Upper lobe of right lung (tissue), 1 donor: ENCODE results near the gene WWP2. TPM values are rescaled to one million over a fixed set of nuclear protein-coding genes. Genes with fewer than 3 reads are reported as not detected.

Experiments used
- ATAC-seq: fragments of 200-7000 bp; cut with Tn5 transposase; one replicate; pipeline ENCODE4 v1.9.1; 2020; ENCODE audit warnings: mild to moderate bottlenecking, moderate library complexity
- DNase-seq: peaks from one replicate; pipeline ENCODE4 v3.0.0-alpha.2; 2020
- H3K27ac ChIP-seq: fragments of 200-600 bp; one replicate; pipeline ENCODE4 v1.8.0; 2022
- H3K27me3 ChIP-seq: fragments of 200-600 bp; one replicate; pipeline ENCODE4 v1.8.0; 2022; ENCODE audit warnings: mild to moderate bottlenecking
- H3K36me3 ChIP-seq: fragments of 200-600 bp; one replicate; pipeline ENCODE4 v1.8.0; 2022
- H3K4me1 ChIP-seq: fragments of 200-600 bp; one replicate; pipeline ENCODE4 v1.8.0; 2022
- H3K4me3 ChIP-seq: fragments of 200-600 bp; one replicate; pipeline ENCODE4 v1.8.0; 2022; ENCODE audit warnings: mild to moderate bottlenecking
- H3K9me3 ChIP-seq: fragments of 200-600 bp; one replicate; pipeline ENCODE4 v1.8.0; 2022
- intact Hi-C: fragments of 100-400 bp; cut with DNase I; formaldehyde crosslinking; loops from one replicate; pipeline ENCODE4 v1.11.0; 2022
- total RNA-seq: library from RNA; stranded (reverse); fragmentation: NEBNext Ultra II Directional; extraction: Animal tissue kit (Norgen Biotek cat#: 25700); gene quantifications from one replicate; pipeline ENCODE4 v1.2.1, GENCODE V29; 2021
- TF ChIP-seq, protein P1 (sequence below): fragments of 200-600 bp; IDR thresholded peaks from one replicate; pipeline ENCODE4 v1.8.0; 2022; ENCODE audit warnings: antibody characterized with exemption
- donor health status: DM: no; HTN: yes; CAD: no; lungs with severe emphysema.

WWP2 gene
- total RNA-seq, 1 donor from 2014 or later = 71.9 TPM

- no peaks in the 10 kb centered on the region for H3K9me3 ChIP-seq
- H3K4me3 ChIP-seq = no peak overlapping the region
- H3K27ac ChIP-seq = no peak overlapping the region
- peaks cover 98% of the 10 kb centered on the region for H3K36me3 ChIP-seq
- intact Hi-C loops = loop anchor here (10.0 kb wide), 1 partner anchor 140 kb away; no protein-coding TSS in a partner anchor
- DNase-seq (no peak), ATAC-seq (no peak)
- no peaks in the 10 kb centered on the region for H3K4me1 ChIP-seq
- TF ChIP-seq, protein P1, sequence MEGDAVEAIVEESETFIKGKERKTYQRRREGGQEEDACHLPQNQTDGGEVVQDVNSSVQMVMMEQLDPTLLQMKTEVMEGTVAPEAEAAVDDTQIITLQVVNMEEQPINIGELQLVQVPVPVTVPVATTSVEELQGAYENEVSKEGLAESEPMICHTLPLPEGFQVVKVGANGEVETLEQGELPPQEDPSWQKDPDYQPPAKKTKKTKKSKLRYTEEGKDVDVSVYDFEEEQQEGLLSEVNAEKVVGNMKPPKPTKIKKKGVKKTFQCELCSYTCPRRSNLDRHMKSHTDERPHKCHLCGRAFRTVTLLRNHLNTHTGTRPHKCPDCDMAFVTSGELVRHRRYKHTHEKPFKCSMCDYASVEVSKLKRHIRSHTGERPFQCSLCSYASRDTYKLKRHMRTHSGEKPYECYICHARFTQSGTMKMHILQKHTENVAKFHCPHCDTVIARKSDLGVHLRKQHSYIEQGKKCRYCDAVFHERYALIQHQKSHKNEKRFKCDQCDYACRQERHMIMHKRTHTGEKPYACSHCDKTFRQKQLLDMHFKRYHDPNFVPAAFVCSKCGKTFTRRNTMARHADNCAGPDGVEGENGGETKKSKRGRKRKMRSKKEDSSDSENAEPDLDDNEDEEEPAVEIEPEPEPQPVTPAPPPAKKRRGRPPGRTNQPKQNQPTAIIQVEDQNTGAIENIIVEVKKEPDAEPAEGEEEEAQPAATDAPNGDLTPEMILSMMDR = no peak
- H3K27me3 ChIP-seq = no peaks in the 10 kb centered on the region
Observed at GRCh38 chr16:69935278-69935711, 173.2 kb downstream of the WWP2 start.

GRCh38 chr16:69935740-69936139 lies 173.6 kb downstream of the WWP2 start:
- Histone ChIP-seq H3K4me1 (no peaks in the 10 kb centered on the region), H3K9me3 (no peaks in the 10 kb centered on the region), H3K27ac (no peak overlapping the region), H3K4me3 (no peak overlapping the region), H3K27me3 (no peaks in the 10 kb centered on the region), H3K36me3 (peaks cover 98% of the 10 kb centered on the region)
- intact Hi-C loops = loop anchor here (10.0 kb wide), 1 partner anchor 141 kb away; no protein-coding TSS in a partner anchor
- TF ChIP-seq, protein P1 = no peak
- ATAC-seq (no peak), DNase-seq (no peak)

DNA sequence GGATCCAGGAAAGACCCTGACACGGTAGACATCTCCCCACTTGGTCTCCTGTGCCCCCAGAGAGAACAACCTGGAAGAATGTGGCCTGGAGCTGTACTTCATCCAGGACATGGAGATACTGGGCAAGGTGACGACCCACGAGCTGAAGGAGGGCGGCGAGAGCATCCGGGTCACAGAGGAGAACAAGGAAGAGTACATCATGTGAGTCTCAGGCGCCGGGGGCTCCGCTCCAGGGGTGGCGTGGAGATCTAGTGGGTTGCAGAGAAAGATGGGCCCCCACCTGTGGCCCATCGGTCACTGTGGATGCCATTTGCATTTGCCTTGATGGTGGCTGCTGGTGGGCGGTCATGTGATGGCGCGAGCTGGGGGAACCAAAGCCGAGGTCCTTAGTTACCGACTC lies 174.1 kb downstream of the WWP2 start:
- TF ChIP-seq, protein P1 = no peak
- DNase-seq (no peak), ATAC-seq (no peak)
- Histone ChIP-seq H3K9me3 (no peaks in the 10 kb centered on the region), H3K4me3 (no peak overlapping the region), H3K27me3 (no peaks in the 10 kb centered on the region), H3K4me1 (no peaks in the 10 kb centered on the region), H3K27ac (no peak overlapping the region), H3K36me3 (peaks cover 95% of the 10 kb centered on the region)
- intact Hi-C loops = loop anchor here (10.0 kb wide), 1 partner anchor 141 kb away; no protein-coding TSS in a partner anchor

DNA sequence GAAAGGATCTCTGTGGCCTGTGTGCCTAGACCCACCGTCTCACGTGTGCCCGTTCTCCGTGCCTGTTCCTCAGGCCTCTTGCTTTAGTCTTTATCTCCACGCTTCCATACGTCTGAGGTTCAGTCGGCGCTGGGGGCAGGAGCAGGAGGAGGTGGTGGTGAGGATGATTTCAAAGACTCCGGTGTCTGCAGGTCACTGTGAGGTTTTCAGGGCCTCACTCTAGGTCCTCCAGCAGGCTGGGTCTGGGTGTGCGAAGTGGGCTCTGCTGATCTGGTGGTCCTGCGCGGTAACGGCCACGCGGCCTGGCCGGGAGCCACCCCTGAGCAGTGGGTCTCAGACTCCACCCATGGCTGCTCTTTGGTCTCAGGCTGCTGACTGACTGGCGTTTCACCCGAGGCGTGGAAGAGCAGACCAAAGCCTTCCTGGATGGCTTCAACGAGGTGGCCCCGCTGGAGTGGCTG lies 174.6 kb downstream of the WWP2 start:
- intact Hi-C loops = loop anchor here (10.0 kb wide), 1 partner anchor 142 kb away; no protein-coding TSS in a partner anchor
- no peak overlapping the region for H3K27ac ChIP-seq

DNA sequence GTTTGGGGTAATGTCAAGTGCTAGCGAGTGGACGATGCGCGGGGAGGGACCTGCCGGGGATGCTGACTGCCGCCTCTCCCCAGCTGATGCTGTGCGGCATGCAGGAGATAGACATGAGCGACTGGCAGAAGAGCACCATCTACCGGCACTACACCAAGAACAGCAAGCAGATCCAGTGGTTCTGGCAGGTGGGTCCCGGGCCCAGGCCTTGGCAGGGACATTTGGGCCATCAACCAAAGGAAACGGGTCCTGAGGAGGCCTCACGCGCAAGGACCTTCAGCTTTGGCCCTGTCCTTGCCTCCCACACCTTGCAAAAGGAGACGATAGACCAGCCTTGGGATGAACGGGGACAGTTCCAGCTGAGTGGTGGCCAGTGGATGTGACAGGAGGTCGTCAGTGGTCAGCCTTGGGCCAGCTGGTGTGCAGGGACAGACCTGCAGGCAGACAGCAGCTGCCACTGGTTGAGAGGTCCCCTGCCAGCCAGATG lies 175.4 kb downstream of the WWP2 start:
- no peak for ATAC-seq
- no peak overlapping the region for H3K27ac ChIP-seq
- intact Hi-C loops = loop anchor here (10.0 kb wide), 1 partner anchor 143 kb away; no protein-coding TSS in a partner anchor
- DNase-seq = no peak
- H3K27me3 ChIP-seq = no peaks in the 10 kb centered on the region
- H3K4me1 ChIP-seq = peaks cover 8% of the 10 kb centered on the region
- TF ChIP-seq, protein P1 = no peak
- H3K36me3 ChIP-seq = peaks cover 84% of the 10 kb centered on the region
- H3K4me3 ChIP-seq = no peak overlapping the region
- no peaks in the 10 kb centered on the region for H3K9me3 ChIP-seq

More for the DNA sequence above, 174.6 kb downstream of the WWP2 start:
- TF ChIP-seq, protein P1 = no peak
- Histone ChIP-seq H3K9me3 (no peaks in the 10 kb centered on the region), H3K27me3 (no peaks in the 10 kb centered on the region), H3K36me3 (peaks cover 90% of the 10 kb centered on the region), H3K4me3 (no peak overlapping the region), H3K4me1 (peaks cover 2% of the 10 kb centered on the region)
- DNase-seq (no peak), ATAC-seq (no peak)
